Activated effector memory CD4-positive, alpha-beta T cell treated with Interleukin-2 at 50 U/mL for 16 hours (primary cell): ENCODE results near the gene DNAH6.
"Not testable (repeated sequence)": the region's sequence is repeated elsewhere in the genome, so short reads cannot be mapped to it uniquely, and the experiment has no call there.

Experiments used
- DNase-seq: peaks from one replicate; pipeline ENCODE4 v3.0.0-alpha.2; 2020

DNAH6 gene

DNA sequence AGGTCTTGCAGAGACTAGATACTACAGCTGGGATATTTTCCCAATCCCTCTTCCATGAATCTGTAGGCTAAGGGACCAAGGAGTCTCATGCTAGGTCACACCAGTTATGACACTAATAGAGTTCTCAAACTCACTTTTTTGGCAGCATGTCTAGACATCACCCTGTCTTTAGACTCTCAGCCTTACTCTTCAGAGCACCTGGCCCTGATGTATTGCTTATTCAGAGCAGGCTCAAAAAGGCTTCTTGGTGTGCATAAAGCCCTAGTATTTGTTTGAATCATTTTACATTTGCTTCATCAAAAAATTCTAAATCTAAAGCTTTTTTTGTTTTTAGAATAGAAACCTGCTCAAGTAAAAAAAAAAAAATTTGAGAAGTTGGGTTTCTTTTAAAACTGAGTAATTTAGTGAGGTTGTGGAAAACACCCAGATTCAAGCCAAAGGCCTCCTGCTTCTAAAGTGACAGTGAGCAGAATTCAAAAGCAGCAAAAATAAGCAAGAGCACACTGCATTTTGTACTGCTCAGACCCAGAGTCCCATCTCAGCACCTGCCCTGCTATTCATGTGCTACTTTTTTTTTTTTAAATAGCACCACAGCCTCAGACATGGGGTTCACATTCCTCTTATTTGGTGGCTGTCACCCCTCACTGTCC, 18.0 kb upstream of the DNAH6 start:
- DNase-seq = no peak

DNA sequence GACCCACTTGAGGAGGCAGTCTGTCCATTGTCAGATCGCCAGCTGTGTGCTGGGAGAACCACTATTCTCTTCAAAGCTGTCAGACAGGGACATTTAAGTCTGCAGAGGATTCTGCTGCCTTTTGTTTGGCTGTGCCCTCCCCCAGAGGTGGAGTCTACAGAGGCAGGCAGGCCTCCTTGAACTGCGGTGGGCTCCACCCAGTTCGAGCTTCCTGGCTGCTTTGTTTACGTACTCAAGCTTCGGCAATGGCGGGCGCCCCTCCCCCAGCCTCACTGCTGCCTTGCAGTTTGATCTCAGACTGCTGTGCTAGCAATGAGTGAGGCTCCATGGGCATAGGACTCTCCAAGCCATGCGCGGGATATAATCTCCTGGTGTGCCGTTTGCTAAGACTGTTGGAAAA, 5.3 kb upstream of the DNAH6 start:
- DNase-seq = peak; percentile 60

DNA sequence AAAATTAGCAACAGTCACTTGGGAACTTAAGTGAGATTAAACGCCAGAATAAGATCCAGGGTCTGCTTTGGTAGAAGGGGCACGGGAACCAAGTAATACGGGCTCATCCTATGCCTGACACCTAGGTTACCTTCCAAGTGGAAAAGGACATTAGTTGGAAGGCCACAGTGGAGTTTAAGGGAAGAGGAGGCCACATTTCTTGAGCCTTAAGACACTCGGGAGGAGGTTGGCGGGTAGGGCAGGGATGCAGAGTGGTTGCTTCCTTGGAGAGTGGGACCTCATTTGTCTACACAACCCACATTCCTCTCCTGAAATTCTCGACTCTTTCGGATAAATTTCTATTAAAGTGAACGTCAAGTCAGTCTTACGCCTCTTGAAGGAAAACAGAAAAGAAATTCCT, 510 bp upstream of the DNAH6 start:
- DNase-seq = no peak

DNA sequence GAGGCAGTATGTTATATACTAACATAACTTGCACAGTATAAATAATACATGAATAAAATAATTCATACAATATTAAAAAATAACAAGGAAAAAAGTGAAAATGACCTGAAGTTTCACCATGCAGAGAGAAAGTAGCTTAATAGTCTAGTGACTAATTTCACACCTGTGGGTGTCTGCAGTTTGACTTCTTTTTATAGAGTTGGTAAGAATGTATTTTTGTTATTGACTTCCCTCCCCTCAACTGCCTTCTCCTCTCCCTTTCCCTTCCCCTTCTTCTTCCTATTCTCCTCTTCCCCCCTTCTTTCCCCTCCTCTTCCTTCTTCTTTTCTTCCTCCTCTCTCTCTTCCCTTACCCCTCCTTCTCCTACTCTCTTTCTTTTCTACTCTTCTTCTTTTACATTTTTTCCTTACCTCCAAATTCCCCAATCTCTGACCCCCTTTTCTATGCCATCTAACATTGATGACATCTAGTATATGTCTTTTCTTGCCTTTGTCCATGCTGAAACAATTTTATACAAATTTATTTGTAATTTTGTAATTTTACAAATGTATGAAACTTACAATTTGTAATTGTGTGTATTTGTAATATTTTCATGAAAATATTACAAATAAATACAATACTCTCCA, 3.1 kb downstream of the DNAH6 start:
- DNase-seq = no peak

DNA sequence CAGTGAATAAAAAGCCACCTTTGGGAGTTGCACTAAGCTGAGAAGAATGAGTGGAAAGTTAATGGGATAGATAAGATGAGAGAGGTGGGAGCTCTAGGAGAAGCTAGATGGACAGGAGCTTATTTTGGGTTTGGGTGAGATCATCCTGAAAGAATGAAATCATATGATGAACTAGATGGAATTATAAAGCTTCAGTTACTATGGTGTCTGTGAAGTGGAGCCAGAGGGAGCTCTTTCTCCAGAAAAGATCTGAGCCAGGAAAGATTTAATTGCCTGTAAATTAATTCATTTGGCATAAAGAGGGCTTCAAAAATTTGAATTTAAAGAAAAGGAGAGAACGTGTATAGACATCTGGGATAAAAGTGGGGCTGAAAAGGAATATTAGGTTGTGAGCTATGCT, 10.3 kb downstream of the DNAH6 start:
- DNase-seq = no peak

DNA sequence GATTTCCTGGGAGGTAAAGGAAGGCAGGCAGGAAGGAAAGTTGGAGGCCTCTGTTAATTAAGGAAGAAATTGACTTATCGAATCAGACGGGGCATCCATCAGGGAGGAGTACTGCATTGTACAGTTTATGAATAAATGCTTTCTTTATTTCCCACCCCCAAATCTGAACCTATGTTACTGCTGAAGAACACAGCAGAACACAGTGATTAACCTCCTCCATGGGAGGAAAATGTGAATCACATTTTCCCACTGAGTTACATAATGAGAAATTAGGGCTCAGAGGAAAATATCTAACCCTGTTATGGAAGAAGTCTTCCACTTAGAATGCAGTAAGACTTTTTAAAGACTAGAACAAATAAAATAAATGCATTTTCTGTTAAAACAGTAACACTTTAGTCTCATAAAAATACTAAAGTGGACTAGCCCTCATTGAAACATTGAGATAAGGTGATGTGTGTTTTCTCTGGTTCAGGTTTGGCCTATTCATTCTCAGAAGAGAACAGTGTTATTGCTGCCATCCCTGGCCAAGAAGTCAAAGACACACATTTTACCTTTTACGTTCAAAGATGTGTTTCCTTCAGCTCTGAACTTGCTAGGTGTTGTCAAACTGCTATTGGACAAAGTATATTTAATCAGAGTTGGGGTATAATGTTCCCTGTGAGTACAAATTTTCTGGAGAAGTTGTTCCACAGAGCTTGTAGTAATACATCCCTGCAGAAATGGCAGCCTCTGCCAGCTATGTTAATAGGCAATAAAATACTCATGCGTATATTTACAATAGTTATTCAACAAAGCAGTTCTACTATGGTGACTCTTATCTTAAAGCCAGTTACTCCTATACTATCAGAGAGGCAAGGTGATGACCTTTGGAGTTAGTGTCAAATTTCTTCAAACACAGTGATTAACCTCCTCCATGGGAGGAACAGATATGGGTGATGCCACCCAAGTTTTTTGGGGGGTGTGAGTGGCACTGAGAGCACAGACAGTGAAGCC, 11.1 kb downstream of the DNAH6 start:
- DNase-seq = no peak

DNA sequence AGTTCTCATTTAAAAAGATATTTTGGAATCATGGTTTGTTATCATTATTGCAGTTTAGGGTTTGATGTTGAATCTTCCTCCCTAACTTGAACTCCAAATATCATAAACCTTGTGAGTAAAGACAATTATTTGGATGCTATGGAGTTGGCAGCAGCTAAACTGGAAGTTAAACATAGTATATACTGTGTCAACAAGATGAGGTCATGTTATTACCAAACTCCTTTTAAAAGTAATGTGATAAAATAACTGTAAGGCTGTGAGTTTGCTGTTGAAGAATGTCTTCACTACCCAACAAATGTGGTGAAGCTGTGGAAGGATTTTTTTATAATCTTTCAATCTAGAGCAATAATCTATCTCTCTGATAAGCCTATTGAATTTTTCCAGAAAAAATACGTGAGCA, 16.0 kb downstream of the DNAH6 start:
- DNase-seq = no peak

DNA sequence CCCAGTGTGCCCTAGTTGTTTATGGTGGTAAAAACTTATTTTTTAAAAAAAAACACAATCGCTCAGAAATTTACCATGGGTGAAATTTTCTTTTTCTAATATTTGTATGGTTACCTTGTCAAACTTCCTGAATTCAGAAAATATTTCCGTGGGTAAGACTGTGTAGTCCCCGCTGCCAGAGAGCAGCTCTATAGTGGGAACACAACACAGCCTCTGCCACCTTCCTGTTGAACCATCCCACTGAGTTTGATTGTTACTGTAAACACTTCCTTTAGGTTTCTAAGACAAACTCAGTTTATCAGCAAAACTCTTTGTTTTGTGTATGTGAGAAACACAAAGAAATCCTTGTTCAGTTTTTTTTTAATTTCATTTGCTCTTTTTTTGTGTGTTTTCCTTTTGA, 17.9 kb downstream of the DNAH6 start:
- no peak for DNase-seq

DNA sequence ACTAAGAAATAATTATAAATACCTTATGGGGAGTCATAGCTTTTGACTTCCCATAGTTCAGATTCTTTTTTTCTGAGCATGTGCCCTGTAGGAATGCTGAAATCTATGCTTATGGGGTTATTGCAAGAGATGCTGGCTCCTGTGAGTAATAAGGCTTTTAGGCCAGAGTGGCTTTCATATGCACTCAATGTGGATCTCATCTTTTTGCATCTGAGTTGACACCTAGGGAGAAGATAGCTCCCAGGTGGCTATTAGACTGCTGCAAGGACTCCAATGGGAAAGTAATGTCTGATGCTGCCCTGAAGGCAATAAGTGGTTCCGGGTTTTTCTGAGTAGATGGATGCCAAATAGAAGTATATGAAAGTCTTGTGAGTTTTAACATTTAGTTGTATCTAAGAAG, 21.0 kb downstream of the DNAH6 start:
- no peak for DNase-seq

DNA sequence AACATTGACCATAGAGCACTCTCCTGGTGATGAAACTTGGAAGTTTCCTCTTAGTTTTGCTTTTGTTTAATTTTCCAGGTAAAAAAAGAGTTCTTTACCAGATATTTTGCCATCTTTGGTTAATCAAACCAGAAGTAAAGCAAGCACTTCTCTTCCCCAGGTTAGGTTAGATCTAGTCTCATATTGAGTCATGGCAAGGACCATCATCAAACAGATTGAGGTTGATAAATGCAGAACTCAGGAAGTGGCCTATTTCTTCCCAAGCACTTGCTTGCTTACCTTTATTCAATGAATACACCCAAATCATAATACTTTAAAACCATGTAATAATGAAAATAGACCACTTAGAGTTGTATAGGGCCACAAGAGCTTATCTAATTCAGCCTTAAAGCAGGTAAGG, 23.4 kb downstream of the DNAH6 start:
- no peak for DNase-seq

DNA sequence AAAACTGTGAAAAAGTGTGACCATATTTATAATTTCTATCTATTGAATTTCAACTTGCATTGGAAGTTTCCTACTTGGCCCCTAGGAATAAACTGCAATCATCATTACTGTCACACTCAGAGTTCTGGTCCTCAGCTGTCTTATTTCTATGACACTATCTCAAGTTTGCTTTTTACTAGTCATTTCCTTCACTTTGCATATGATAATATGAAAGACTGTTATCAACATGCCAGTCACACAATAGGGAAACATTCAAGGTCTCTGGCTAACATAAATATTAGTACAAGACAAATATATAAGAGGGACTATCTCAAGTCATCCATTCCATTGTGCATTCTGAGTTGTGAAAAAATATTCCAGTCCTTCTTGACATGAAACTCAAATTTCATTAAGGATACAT, 28.7 kb downstream of the DNAH6 start:
- no peak for DNase-seq

DNA sequence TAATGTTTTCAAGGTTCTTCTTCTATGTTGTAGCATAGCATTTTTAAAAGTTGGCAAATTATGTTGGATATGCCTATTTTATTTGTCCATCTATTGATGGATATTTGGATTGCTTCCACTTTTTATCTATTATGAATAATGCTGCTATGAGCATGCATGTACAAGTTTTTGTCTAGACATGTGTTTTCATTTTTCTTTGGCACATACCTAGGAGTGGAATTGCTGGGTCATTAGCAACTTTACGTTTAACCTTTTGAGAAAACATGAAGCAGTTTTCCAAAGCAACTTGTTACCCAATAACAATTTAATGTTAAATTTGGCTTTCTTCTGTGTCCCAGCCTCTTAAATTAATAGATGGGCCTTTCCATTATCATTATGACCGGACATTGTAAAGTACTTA, 30.3 kb downstream of the DNAH6 start:
- DNase-seq = no peak

DNA sequence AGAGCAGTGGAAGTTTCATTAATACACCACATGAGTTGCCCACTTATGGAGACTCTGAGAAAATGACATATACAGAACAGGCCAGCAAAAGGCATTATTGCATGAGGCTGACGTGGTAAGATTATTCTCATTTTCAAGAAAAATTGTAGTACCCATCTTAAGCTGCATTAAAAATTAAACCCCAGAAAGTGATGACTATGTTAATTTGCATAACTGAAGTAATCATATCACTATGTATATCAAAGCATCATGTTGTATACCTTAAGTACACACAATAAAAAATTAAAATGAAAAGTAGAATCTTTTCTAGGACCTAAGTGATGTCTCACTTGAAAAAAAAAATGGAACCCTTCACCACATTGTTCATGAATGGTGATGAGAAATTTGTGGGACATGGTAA, 32.0 kb downstream of the DNAH6 start:
- no peak for DNase-seq

DNA sequence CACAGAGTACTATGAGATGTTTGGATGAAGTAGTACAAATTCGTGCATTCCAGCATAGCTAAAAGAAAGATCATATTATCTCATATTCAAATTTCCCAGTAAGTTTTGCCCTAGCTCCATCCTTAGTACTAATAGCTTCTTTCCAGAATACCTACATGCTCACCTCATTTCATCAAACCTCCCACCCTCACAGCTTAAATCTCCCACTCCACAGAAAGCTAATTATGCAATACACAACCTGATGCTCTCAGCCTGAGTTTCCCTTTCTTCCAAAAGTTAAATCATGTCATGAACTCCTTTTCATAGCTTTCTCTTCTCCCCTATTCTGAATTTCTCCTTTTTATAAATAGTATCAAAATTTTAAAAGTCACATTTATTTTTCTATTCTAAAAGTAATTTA, 34.6 kb downstream of the DNAH6 start:
- DNase-seq = no peak

DNA sequence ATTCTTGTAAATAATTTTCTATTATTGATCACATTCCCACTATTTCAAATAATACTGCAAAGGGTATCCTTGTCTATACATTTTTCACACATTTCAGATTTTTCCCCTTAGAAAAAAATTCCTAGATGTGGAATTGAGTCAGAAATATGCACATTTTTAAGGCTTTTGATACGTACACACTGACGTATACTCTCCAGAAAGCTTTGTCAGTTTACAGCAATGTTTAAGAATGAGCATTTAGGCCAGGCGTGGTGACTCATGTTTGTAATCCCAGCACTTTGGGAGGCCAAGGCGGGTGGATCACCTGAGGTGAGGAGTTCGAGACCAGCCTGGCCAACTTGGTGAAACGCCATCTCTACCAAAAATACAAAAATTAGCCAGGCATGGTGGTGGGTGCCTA, 35.2 kb downstream of the DNAH6 start:
- not testable (repeated sequence) for DNase-seq

DNA sequence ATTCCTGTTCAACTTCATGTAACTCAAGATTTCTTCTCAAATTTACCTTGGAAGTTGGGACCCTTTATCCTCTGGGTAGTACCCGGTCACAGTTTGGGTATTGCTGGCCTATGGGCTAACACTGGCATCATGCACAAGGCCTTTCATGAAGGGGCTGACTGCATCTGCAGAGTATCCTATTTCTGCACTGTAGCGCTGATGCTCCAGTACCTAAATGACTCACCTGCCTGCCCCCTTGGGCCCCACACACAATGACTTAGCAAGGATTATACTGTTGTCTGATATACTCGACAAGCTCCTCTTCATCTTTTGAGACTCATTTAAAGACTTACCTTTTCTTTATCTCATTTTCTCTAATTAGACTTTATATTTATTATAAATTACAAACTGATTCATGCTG, 39.9 kb downstream of the DNAH6 start:
- no peak for DNase-seq

DNA sequence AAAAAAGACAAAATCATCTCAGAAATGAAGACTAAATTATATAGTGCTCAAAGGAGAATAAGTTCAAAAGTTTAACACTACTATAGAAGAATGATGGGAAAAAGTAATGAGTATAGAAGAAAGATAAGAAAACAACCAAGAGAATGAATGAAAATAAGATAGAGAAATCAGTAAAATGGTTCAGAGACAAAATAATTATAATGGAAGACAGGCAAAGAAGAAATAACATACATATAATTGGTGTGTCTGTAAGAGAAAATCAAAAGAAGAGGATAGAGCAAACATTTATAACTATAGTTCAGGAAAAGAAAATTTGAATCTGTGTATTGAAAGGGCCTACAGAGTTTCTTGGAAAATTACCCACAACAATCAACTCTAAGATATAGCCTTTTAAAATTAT, 43.5 kb downstream of the DNAH6 start:
- no peak for DNase-seq

DNA sequence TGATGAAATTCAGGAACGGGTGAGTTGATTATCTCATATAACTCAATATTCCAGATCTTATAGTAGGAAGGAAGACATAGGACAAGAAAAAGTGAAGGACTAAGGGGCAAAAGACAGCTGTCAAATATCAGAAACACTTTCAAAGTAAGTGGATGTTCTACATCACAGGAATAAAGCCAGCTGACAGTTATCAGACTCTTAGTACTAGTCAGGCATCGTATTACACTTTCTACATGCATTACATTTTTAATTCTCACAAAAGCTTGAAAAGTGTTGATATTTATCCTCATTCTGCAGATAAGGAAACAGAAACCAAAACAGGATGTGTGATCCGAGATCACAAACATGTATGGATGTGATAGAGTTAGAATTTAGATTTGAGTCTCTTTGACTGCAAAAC, 63.4 kb downstream of the DNAH6 start:
- DNase-seq = no peak

DNA sequence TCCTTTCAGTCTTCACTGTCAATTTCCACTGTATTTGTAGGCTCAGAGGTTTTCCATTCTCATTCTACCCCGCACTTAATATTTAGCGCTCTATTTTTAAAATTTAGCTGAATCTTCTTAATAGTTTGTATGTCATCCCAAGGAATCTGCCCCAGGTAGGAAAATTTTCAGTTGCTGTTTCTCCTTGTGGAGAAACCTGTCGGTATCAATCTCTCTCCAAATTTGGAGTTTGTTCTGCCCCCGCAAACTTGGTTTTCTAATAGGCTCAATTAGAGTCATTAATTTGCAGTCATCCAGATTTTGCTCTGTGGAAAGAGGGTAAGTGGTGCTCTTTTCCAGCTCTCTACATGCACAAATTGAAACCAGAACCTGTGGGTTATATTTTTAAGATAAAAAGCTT, 87.6 kb downstream of the DNAH6 start:
- DNase-seq = no peak

DNA sequence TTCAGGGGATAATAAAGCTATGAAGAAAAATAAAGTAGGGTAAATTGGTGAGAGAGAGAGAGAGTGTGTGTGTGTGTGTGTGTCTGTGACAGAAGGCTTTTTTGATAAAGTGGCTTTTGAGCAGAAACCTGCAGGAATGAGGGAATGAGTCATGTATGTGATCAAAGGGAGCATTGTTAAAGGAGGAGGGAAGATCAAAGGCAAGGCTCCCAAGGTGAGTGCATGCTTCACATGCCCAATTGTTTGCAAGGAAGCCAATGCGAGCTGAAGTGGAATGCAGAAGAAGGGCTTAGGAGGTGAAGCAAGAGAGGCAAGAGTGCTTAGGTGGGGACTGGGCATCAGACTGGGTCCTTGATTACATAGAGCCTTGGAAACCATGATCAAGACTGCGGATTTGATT, 96.8 kb downstream of the DNAH6 start:
- DNase-seq = no peak

DNA sequence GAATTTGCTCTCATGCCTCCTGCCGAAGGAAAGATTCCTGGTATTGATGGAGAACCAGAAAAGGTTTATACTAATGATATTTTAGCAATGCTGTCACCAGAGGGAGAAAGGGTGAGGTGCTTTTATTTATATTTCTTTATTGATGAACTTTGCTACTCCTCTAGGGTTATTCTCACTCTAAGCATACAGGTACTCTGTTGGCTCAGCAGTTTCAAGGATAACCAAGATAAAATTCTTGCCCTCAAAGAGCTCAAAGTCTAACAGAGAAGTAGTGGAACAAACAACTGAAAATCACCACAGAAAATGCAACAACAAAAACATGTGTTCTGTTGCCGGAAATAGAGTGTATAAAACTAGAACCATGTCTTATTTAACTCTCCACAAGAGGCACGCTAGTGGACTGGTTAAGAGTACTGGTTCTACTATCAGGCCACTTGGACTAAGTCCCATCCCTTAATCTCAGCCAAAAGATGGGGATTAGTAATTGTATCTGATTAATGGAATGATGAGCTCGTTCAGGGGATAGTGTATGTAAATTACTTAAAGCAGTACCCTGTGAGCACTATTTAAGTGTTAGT, 103.6 kb downstream of the DNAH6 start:
- no peak for DNase-seq

DNA sequence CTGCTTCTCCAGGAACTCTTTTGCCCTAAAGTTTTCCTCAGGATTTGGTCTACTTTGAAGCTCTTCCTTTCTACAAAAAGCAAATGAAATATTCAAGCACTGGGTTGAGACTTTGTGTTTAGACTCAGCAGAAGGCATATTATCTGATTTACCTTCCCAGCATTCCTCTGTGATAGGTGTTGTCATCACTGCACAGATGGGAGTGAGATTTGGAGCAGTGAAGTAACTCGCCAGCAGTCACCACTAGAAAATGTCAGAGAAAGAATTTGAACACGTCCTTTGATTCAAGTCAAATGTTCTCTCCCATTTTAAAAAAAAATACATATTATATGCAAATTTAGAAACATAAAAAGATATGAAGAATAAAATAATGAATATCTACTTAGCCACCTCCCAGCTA, 112.2 kb downstream of the DNAH6 start:
- DNase-seq = no peak

DNA sequence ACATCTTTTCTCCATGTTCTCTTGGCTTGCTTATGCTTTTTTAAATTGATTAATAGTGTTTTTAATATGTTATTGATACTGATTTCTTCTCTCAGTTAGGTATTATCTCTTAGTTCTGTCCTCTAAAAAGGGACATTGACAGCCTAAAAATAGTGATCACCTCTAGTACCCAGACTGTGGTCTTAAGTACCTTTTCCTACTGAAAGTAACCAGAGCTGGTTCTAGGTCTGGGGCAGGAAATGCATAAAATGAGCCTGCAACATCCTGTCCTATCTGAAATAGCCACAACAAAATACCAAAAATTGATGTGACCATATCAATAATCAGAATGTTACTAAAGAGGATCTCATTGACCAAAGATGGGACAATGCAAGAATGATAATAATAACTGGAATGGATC, 113.3 kb downstream of the DNAH6 start:
- no peak for DNase-seq

DNA sequence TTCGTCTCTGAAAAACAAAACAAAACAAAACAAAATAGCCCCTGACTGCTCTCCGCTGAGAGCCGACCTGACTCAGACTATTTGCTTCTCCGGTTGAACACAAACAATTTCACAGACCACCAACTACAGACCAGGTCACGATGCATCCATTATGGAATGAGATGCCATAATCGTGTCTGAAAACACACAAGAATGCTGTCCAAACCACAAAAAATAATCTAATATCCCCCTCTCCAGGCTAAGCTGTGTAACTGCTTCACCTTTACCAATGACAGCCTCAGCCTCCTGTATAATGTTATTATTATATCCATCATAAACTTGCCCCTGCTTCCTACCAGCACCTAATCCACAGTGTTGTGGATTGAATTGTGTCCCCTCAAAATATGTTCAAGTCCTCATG, 114.7 kb downstream of the DNAH6 start:
- DNase-seq = no peak
